ENCODE data around the gene RGS7.

The RGS7 gene

GRCh38 chr1:240970253-240970652, 386.8 kb downstream of the RGS7 start:
- no peaks in the 10 kb centered on the region for H3K79me2 ChIP-seq
- H3K4me3 ChIP-seq (ENCODE audit: low read depth, low read length) = no peak overlapping the region
- no peaks in the 10 kb centered on the region for H3K36me3 ChIP-seq (ENCODE audit: control insufficient read depth, insufficient read depth, low read length)
- H3K9me3 ChIP-seq (ENCODE audit: control insufficient read depth, low read length) = no peaks in the 10 kb centered on the region
- no peak overlapping the region for H2AFZ ChIP-seq
- no peaks in the 10 kb centered on the region for H3K27me3 ChIP-seq (ENCODE audit: control insufficient read depth, insufficient read depth, low read length)
- TF ChIP-seq, protein P1, sequence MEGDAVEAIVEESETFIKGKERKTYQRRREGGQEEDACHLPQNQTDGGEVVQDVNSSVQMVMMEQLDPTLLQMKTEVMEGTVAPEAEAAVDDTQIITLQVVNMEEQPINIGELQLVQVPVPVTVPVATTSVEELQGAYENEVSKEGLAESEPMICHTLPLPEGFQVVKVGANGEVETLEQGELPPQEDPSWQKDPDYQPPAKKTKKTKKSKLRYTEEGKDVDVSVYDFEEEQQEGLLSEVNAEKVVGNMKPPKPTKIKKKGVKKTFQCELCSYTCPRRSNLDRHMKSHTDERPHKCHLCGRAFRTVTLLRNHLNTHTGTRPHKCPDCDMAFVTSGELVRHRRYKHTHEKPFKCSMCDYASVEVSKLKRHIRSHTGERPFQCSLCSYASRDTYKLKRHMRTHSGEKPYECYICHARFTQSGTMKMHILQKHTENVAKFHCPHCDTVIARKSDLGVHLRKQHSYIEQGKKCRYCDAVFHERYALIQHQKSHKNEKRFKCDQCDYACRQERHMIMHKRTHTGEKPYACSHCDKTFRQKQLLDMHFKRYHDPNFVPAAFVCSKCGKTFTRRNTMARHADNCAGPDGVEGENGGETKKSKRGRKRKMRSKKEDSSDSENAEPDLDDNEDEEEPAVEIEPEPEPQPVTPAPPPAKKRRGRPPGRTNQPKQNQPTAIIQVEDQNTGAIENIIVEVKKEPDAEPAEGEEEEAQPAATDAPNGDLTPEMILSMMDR (IDR thresholded peaks at IDR 0.05) = no peak
- no peak overlapping the region for H3K4me2 ChIP-seq (ENCODE audit: low read length)
- H3K4me1 ChIP-seq = no peaks in the 10 kb centered on the region
- H3K27ac ChIP-seq = no peak overlapping the region
- no peak overlapping the region for H3K9ac ChIP-seq

GRCh38 chr1:240968864-240969263, 388.1 kb downstream of the RGS7 start:
- TF ChIP-seq, protein P1 (IDR thresholded peaks at IDR 0.05) = no peak

DNA sequence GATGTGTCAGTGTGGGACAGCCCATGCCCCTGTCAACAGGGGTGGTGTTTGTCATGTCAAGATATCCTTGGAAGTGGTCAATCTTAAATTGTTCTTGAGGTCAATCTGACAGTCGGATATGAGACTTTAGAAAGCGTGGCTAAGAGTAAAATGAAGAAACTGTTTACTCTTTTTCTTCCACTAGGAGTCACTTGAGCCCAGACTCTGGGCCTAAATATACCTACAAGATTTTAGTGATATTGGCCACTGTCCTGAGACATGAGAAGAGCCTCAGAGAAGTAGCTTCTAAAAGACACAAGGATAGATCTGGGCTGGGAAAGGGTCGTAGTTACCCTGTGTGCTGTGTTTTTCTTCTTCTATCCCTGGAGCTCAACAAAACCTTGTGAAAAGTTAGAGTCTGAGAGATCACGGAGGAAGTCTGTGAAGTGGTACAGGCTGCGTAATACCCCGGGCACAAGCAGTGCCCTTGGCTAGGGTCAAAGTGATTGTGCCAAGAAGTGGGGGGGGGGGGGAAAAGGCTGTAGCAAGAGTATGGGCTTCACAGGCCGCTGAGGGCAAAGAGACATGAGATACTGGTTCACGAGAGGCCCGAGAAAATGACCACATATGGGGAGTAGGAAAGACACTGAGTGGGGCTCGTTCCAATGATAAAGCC, 389.8 kb downstream of the RGS7 start:
- no peaks in the 10 kb centered on the region for H3K79me2 ChIP-seq
- no peak overlapping the region for H2AFZ ChIP-seq
- H3K9me3 ChIP-seq (ENCODE audit: control insufficient read depth, low read length) = no peaks in the 10 kb centered on the region
- no peak overlapping the region for H3K27ac ChIP-seq
- H3K4me3 ChIP-seq (ENCODE audit: low read depth, low read length) = no peak overlapping the region
- H3K4me1 ChIP-seq = no peaks in the 10 kb centered on the region
- no peaks in the 10 kb centered on the region for H3K27me3 ChIP-seq (ENCODE audit: control insufficient read depth, insufficient read depth, low read length)
- H3K9ac ChIP-seq = no peak overlapping the region
- no peak overlapping the region for H3K4me2 ChIP-seq (ENCODE audit: low read length)
- TF ChIP-seq, protein P1 (IDR thresholded peaks at IDR 0.05) = no peak
- no peaks in the 10 kb centered on the region for H3K36me3 ChIP-seq (ENCODE audit: control insufficient read depth, insufficient read depth, low read length)

More at GRCh38 chr1:240968864-240969263, 388.1 kb downstream of the RGS7 start:
- Histone ChIP-seq H3K27ac (no peak overlapping the region), H3K4me3 (ENCODE audit: low read depth, low read length) (no peak overlapping the region), H3K36me3 (ENCODE audit: control insufficient read depth, insufficient read depth, low read length) (no peaks in the 10 kb centered on the region), H3K4me1 (no peaks in the 10 kb centered on the region), H3K27me3 (ENCODE audit: control insufficient read depth, insufficient read depth, low read length) (no peaks in the 10 kb centered on the region), H3K9me3 (ENCODE audit: control insufficient read depth, low read length) (no peaks in the 10 kb centered on the region), H3K79me2 (no peaks in the 10 kb centered on the region), H2AFZ (no peak overlapping the region), H3K4me2 (ENCODE audit: low read length) (no peak overlapping the region), H3K9ac (no peak overlapping the region)

DNA sequence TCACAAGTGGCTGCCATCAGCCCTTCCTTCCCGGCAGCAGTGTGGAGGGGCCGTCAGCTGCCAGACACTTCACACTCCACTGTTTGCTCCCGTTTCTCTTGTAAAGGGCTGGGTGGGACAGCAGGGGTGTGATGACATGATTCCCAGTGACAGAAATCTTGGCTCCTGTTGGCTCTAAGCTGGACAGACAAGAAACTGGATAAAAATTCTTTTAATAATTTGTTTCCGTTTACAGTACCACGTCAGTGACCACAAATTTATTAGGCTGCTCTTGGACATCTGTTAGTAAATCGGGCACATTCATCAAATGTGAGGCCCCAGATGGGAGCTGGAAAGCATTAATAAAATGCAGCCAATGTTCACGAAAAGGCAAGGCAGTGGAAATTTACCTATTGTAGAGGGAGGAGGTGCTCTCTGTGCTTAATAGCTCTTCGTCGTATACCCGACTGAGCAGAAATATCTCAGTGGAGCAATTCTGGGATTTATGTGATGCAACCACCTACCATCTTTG, 391.4 kb downstream of the RGS7 start:
- H3K79me2 ChIP-seq = no peaks in the 10 kb centered on the region
- no peaks in the 10 kb centered on the region for H3K36me3 ChIP-seq (ENCODE audit: control insufficient read depth, insufficient read depth, low read length)
- no peak overlapping the region for H3K4me2 ChIP-seq (ENCODE audit: low read length)
- no peak overlapping the region for H3K4me3 ChIP-seq (ENCODE audit: low read depth, low read length)
- H3K27ac ChIP-seq = no peak overlapping the region
- no peaks in the 10 kb centered on the region for H3K27me3 ChIP-seq (ENCODE audit: control insufficient read depth, insufficient read depth, low read length)
- TF ChIP-seq, protein P1 (IDR thresholded peaks at IDR 0.05) = no peak
- H3K9me3 ChIP-seq (ENCODE audit: control insufficient read depth, low read length) = no peaks in the 10 kb centered on the region
- no peaks in the 10 kb centered on the region for H3K4me1 ChIP-seq
- H3K9ac ChIP-seq = no peak overlapping the region
- H2AFZ ChIP-seq = no peak overlapping the region

DNA sequence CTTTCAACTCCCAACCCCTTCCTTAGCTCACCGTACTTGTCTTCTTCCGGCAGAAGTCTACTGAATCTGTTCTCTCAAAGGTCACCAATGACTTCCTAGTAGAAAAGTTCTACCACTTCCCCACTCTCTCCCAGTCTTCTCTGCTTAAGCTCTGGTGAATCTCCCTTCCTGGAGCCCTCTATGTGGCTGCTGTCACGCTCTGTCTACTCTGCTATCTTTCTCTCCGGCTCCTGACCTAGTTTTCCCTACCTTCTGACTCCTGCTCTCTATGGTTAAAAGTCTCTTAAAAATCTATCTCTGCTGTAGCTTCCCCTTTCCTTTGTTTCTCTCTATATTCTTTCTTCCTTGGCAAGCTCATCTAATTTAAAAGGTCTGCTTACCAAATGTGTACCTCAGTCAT, 394.9 kb downstream of the RGS7 start:
- Histone ChIP-seq H3K79me2 (no peaks in the 10 kb centered on the region), H3K27me3 (ENCODE audit: control insufficient read depth, insufficient read depth, low read length) (no peaks in the 10 kb centered on the region), H3K9ac (no peak overlapping the region), H2AFZ (no peak overlapping the region), H3K4me1 (no peaks in the 10 kb centered on the region), H3K4me3 (ENCODE audit: low read depth, low read length) (no peak overlapping the region), H3K9me3 (ENCODE audit: control insufficient read depth, low read length) (no peaks in the 10 kb centered on the region), H3K4me2 (ENCODE audit: low read length) (no peak overlapping the region), H3K27ac (no peak overlapping the region), H3K36me3 (ENCODE audit: control insufficient read depth, insufficient read depth, low read length) (no peaks in the 10 kb centered on the region)
- TF ChIP-seq, protein P1 (IDR thresholded peaks at IDR 0.05) = no peak

Data from parathyroid adenoma (tissue), 2 donors.